D721Med (cell line): Measurements from ENCODE around the gene MYRIP.

Experiments used
- DNase-seq: peaks from one replicate; pipeline ENCODE4 v3.0.0; 2011; ENCODE audit warnings: low spot score; ENCODE audit not compliant: insufficient read length
- FAIRE-seq: peaks from 2 replicates; lab custom pipeline; 2011; peaks lifted over from hg19 to GRCh38; lab: Jason Lieb, UNC
- CTCF ChIP-seq: IDR thresholded peaks from 2 replicates; pipeline ENCODE4 v1.5.1; 2012; ENCODE audit warnings: mild to moderate bottlenecking, control low read depth; ENCODE audit not compliant: insufficient read depth; ENCODE audit errors: missing control alignments

MYRIP gene

GRCh38 chr3:39919281-39919680, 109.9 kb downstream of the MYRIP start:
- DNase-seq: no peak
- no peak for TF ChIP-seq CTCF
- FAIRE-seq: no peak

DNA sequence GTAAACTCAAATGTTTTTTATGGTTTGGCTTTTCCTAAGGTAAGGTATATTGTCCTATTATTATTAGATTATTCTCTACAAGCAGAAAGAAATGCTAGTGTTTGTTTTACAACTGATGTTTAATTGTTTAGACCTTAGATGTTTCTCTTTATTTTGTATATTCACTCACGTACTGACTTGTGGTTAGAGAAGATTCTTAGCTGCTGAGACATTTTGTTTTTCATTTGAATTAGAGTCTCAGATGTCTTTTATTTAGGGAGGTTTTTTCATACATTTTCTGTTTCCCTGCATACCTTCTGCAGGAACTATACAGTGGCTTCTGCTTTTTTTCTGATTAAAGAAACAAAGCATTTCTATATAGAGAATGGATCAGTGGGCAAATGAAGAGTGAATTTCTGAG, 110.9 kb downstream of the MYRIP start:
- DNase-seq: no peak
- no peak for FAIRE-seq
- TF ChIP-seq CTCF: no peak

DNA sequence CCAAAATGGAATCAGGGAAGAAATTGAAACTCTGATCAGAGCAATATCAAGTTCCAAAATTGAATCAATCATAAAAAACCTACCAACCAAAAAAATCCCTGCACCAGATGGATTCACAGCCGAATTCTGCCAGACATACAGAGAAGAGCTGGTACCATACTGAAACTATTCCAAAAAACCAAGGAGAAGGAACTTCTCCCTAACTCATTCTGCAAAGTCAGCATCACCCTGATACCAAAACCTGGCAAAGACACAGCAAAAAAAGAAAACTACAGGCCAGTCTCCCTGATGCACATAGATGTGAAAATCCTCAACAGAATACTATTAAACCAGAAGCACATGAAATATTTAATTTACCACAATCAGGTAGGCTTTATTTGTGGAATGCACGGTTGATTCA, 118.1 kb downstream of the MYRIP start:
- no peak for DNase-seq
- no peak for TF ChIP-seq CTCF
- no peak for FAIRE-seq

DNA sequence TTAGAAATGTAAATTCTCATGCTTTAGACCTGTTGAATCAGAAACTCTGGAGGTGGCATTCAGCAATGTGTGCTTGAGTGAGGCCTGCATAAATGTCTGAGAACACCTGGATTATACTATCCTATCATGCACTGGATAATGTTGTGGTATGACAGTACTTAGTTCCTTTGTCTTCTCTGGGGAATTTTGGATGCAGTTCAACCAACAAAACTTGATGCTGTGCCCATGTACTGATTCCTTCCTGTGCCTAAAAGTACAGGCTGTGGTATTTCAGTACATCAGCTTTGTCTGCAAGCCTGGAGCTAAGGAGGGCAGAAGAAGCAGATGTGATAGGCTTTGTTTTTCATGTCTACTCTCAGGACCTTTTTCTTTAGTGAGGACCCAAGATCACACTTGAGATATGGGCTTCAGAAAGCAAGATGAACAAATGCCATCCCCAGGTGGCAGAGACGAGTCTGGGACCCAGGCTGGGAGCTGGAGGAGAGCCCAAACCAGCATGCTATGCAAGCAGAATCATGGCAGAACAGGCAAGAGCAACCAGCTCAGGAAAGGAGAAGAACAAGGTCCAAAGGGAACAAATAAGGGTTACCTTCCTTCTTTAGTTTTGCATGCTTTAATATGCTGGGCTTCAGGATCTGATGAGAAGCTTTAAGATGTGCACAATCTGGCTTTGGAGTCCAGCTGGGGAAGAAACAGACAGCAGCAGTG, 124.7 kb downstream of the MYRIP start:
- no peak for DNase-seq
- no peak for FAIRE-seq
- TF ChIP-seq CTCF: no peak

GRCh38 chr3:39934696-39935095, 125.3 kb downstream of the MYRIP start:
- no peak for TF ChIP-seq CTCF
- DNase-seq (no peak), FAIRE-seq (no peak)

GRCh38 chr3:39935261-39935660, 125.9 kb downstream of the MYRIP start:
- no peak for TF ChIP-seq CTCF
- DNase-seq: no peak
- no peak for FAIRE-seq

GRCh38 chr3:39936848-39937247, 127.4 kb downstream of the MYRIP start:
- no peak for DNase-seq
- no peak for TF ChIP-seq CTCF
- no peak for FAIRE-seq
